Measurements from ENCODE around the gene SYT1.
A peak's percentile ranks its signal among the peaks of the same experiment; 100 is the strongest.

Gene SYT1

GRCh38 chr12:78891646-78892353 lies 27.2 kb downstream of the SYT1 start:
- DNase-seq = no peak

- peak in 16 of 56 donors; percentile 1 to 44 (median 5) for DNase-seq
Observed at GRCh38 chr12:78898416-78898815, 33.8 kb downstream of the SYT1 start.

GRCh38 chr12:78914859-78915331 lies 50.3 kb downstream of the SYT1 start:
- no peak for DNase-seq

- no peak for DNase-seq
Observed at GRCh38 chr12:78916845-78917480, 52.4 kb downstream of the SYT1 start.

GRCh38 chr12:78917513-78917912 lies 52.9 kb downstream of the SYT1 start:
- DNase-seq = no peak

- no peak for DNase-seq
Observed at GRCh38 chr12:78918268-78918667, 53.7 kb downstream of the SYT1 start.

GRCh38 chr12:78928200-78929074 lies 63.9 kb downstream of the SYT1 start:
- no peak for DNase-seq

- DNase-seq = no peak
Observed at GRCh38 chr12:78929075-78929418, 64.5 kb downstream of the SYT1 start.

GRCh38 chr12:78931466-78931990 lies 67.0 kb downstream of the SYT1 start:
- DNase-seq = peak in 2 of 56 donors; percentile 3 to 14

GRCh38 chr12:78933014-78933413 lies 68.4 kb downstream of the SYT1 start:
- DNase-seq = no peak

- DNase-seq = no peak
Observed at GRCh38 chr12:78938341-78939084, 73.9 kb downstream of the SYT1 start.

- no peak for DNase-seq
Observed at GRCh38 chr12:78949532-78949931, 85.0 kb downstream of the SYT1 start.

GRCh38 chr12:78951803-78952551 lies 87.4 kb downstream of the SYT1 start:
- no peak for DNase-seq

- no peak for DNase-seq
Observed at GRCh38 chr12:78952552-78952929, 88.0 kb downstream of the SYT1 start.

- DNase-seq = no peak
Observed at GRCh38 chr12:78958941-78959340, 94.4 kb downstream of the SYT1 start.

- DNase-seq = no peak
Observed at GRCh38 chr12:78959556-78959955, 95.0 kb downstream of the SYT1 start.

- no peak for DNase-seq
Observed at GRCh38 chr12:78961171-78961570, 96.6 kb downstream of the SYT1 start.

- no peak for DNase-seq
Observed at GRCh38 chr12:78963439-78964227, 99.1 kb downstream of the SYT1 start.

- no peak for DNase-seq
Observed at GRCh38 chr12:78964521-78964920, 99.9 kb downstream of the SYT1 start.

- DNase-seq = no peak
Observed at GRCh38 chr12:78966062-78966461, 101.5 kb downstream of the SYT1 start.
